Endothelial cell (in vitro differentiated cells): ENCODE data around the gene ARHGAP18. TPM values are rescaled to one million over a fixed set of nuclear protein-coding genes. Genes with fewer than 3 reads are reported as not detected.
A peak's percentile ranks its signal among the peaks of the same experiment; 100 is the strongest.

Source experiments
- DNase-seq: peaks from one replicate; pipeline ENCODE4 v3.0.0; 2021; ENCODE audit warnings: low spot score
- H3K27ac Mint-ChIP-seq: one replicate; pipeline ENCODE4 v1.8.0; 2021; ENCODE audit warnings: mixed read lengths, inconsistent platforms; ENCODE audit not compliant: unreplicated experiment
- H3K27me3 Mint-ChIP-seq: one replicate; pipeline ENCODE4 v1.8.0; 2021; ENCODE audit warnings: mild to moderate bottlenecking, moderate library complexity, mixed read lengths, inconsistent platforms; ENCODE audit not compliant: unreplicated experiment
- H3K36me3 Mint-ChIP-seq: one replicate; pipeline ENCODE4 v1.8.0; 2021; ENCODE audit warnings: mild to moderate bottlenecking, low read depth, mixed read lengths, inconsistent platforms; ENCODE audit not compliant: unreplicated experiment
- H3K4me1 Mint-ChIP-seq: one replicate; pipeline ENCODE4 v1.8.0; 2021; ENCODE audit warnings: mild to moderate bottlenecking, mixed read lengths, inconsistent platforms; ENCODE audit not compliant: unreplicated experiment
- H3K4me3 Mint-ChIP-seq: one replicate; pipeline ENCODE4 v1.8.0; 2021; ENCODE audit warnings: mild to moderate bottlenecking, mixed read lengths, inconsistent platforms; ENCODE audit not compliant: unreplicated experiment
- H3K9me3 Mint-ChIP-seq: one replicate; pipeline ENCODE4 v1.8.0; 2021; ENCODE audit warnings: mixed read lengths, inconsistent platforms; ENCODE audit not compliant: unreplicated experiment
- long read RNA-seq: library from polyadenylated mRNA; unstranded; transcript quantifications from one replicate; pipeline ENCODE4 v2.0.0, GENCODE V29; 2020; ENCODE audit not compliant: unreplicated experiment
- total RNA-seq: library from RNA; stranded (reverse); fragmentation: NEBNext Ultra II Directional; extraction: Animal tissue kit (Norgen Biotek cat#: 25700); gene quantifications from one replicate; pipeline ENCODE4 v1.2.1, GENCODE V29; 2021; ENCODE audit not compliant: unreplicated experiment
- TF ChIP-seq, protein P1 (sequence below): fragments of 200-600 bp; sonication (generic); IDR thresholded peaks from one replicate; pipeline ENCODE4 v1.5.0; 2021; ENCODE audit warnings: antibody characterized with exemption; ENCODE audit not compliant: unreplicated experiment

Gene ARHGAP18
- total RNA-seq: 102 TPM
- long read RNA-seq, full-length matches to known transcripts: 10 of 151 reads
- long read RNA-seq, partial matches to known transcripts: 118 of 151 reads
- long read RNA-seq, other reads (novel, unspliced or antisense): 23 of 151 reads

- peak; percentile 88 for DNase-seq
- peaks cover 26% of the 10 kb centered on the region for H3K36me3 Mint-ChIP-seq
- TF ChIP-seq, protein P1, sequence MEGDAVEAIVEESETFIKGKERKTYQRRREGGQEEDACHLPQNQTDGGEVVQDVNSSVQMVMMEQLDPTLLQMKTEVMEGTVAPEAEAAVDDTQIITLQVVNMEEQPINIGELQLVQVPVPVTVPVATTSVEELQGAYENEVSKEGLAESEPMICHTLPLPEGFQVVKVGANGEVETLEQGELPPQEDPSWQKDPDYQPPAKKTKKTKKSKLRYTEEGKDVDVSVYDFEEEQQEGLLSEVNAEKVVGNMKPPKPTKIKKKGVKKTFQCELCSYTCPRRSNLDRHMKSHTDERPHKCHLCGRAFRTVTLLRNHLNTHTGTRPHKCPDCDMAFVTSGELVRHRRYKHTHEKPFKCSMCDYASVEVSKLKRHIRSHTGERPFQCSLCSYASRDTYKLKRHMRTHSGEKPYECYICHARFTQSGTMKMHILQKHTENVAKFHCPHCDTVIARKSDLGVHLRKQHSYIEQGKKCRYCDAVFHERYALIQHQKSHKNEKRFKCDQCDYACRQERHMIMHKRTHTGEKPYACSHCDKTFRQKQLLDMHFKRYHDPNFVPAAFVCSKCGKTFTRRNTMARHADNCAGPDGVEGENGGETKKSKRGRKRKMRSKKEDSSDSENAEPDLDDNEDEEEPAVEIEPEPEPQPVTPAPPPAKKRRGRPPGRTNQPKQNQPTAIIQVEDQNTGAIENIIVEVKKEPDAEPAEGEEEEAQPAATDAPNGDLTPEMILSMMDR: no peak
- H3K27ac Mint-ChIP-seq: peak within 1 kb of the TSS; percentile 97
- H3K27me3 Mint-ChIP-seq: peaks cover 2% of the 10 kb centered on the region
- peak within 1 kb of the TSS; percentile 100 for H3K4me3 Mint-ChIP-seq
- H3K4me1 Mint-ChIP-seq: peaks cover 65% of the 10 kb centered on the region
- H3K9me3 Mint-ChIP-seq: no peaks in the 10 kb centered on the region
Observed at GRCh38 chr6:129709769-129710449, at the start of gene ARHGAP18. Gene ARHGAP18 (minus strand): TSS chr6:129710177. CDS start chr6:129710136, 41 bp downstream.

- no peaks in the 10 kb centered on the region for H3K9me3 Mint-ChIP-seq
- H3K36me3 Mint-ChIP-seq: no peaks in the 10 kb centered on the region
- no peak for DNase-seq
- TF ChIP-seq, protein P1: no peak
- no peak overlapping the region for H3K27ac Mint-ChIP-seq
- H3K4me3 Mint-ChIP-seq: no peak overlapping the region
- peaks cover 7% of the 10 kb centered on the region for H3K4me1 Mint-ChIP-seq
- no peaks in the 10 kb centered on the region for H3K27me3 Mint-ChIP-seq
Observed at GRCh38 chr6:129755787-129756186, 45.8 kb upstream of the ARHGAP18 start.

DNA sequence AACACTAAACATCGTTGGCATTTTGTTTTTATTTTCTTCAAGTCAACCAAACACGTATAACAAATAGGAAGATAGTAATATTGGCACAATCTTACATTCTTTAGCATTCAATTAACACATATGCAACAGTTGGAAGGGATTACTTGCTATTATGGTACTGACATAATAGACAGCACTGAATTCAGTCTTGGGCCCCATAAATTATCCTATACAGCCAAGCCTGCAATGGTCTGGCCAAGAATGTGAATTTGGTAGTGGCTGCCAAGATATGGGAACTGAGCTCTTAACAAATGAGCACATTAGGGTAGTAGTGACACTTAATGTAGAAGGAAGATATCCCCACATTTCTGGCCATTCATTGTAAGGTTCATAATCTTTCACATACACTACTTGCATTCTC, 44.8 kb upstream of the ARHGAP18 start:
- TF ChIP-seq, protein P1: no peak
- Mint-ChIP-seq H3K4me1 (peaks cover 7% of the 10 kb centered on the region), H3K4me3 (no peak overlapping the region), H3K27me3 (no peaks in the 10 kb centered on the region), H3K27ac (no peak overlapping the region), H3K9me3 (no peaks in the 10 kb centered on the region), H3K36me3 (no peaks in the 10 kb centered on the region)
- no peak for DNase-seq

DNA sequence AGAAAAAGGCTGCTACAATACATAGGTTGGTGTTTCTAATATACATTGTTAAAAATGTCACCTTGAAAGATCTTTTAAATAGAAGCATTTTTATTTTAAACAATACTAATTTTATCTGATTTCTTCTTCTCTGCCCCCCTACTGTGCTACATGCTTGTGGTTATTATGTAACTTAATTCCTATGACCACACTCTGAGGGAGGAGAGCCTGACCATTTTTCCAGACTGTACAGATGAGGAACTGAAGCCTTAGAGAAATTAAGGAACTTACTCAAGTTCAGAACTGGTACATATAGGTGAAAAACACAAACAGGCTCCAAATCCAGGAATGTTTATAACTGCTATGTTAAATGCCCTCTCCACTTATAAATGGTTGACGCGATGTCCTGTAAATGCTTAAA, 43.4 kb upstream of the ARHGAP18 start:
- DNase-seq: no peak
- Mint-ChIP-seq H3K27me3 (no peaks in the 10 kb centered on the region), H3K4me1 (peaks cover 7% of the 10 kb centered on the region), H3K36me3 (no peaks in the 10 kb centered on the region), H3K4me3 (no peak overlapping the region), H3K27ac (no peak overlapping the region), H3K9me3 (no peaks in the 10 kb centered on the region)
- TF ChIP-seq, protein P1: no peak

GRCh38 chr6:129751384-129751783, 41.4 kb upstream of the ARHGAP18 start:
- no peak overlapping the region for H3K4me3 Mint-ChIP-seq
- no peaks in the 10 kb centered on the region for H3K27me3 Mint-ChIP-seq
- H3K27ac Mint-ChIP-seq: no peak overlapping the region
- DNase-seq: no peak
- no peaks in the 10 kb centered on the region for H3K36me3 Mint-ChIP-seq
- H3K9me3 Mint-ChIP-seq: no peaks in the 10 kb centered on the region
- TF ChIP-seq, protein P1: no peak
- H3K4me1 Mint-ChIP-seq: peaks cover 7% of the 10 kb centered on the region
